SK-N-SH (cell line): ENCODE measurements around the gene PCSK5. TPM values are rescaled to one million over a fixed set of nuclear protein-coding genes. Genes with fewer than 3 reads are reported as not detected.

Source experiments
- CTCF ChIA-PET: fragments of 300-600, 350-600 bp; formaldehyde crosslinking; extraction: SDS; loops from one replicate; lab custom pipeline; 2021; lab: Yijun Ruan, JAX
- POLR2A ChIA-PET: fragments of 350-600 bp; sonication (Branson Sonifier 250); formaldehyde crosslinking; extraction: SDS; loops from one replicate; lab custom pipeline; 2020; ENCODE audit warnings: antibody characterized with exemption, inconsistent platforms; lab: Yijun Ruan, JAX
- DNase-seq: peaks from one replicate; pipeline ENCODE4 v3.0.0; 2012
- H2AFZ ChIP-seq: fragments of 200-600 bp; sonication (generic); 2 replicates; pipeline ENCODE4 v1.8.1; 2016; ENCODE audit warnings: antibody characterized with exemption, mild to moderate bottlenecking, low read depth
- H3F3A ChIP-seq: fragments of 200-600 bp; sonication (generic); replicated peaks from 2 replicates; pipeline ENCODE3; 2016; ENCODE audit warnings: antibody characterized with exemption, mild to moderate bottlenecking; ENCODE audit not compliant: insufficient read depth
- H3K27ac ChIP-seq, 2 experiments: fragments of 200-500 bp in 1 of 2; fragments of 200-600 bp in 1 of 2; sonication (Bioruptor generic) in 1 of 2; sonication (generic), shearing (Covaris generic) in 1 of 2; 2 replicates each; pipeline versions ENCODE4 v1.5.1 to v1.6.1; 2014 to 2016; ENCODE audit warnings: low read depth in 2 of 2, inconsistent platforms in 1 of 2, low read length in 1 of 2, mild to moderate bottlenecking in 1 of 2, mixed read lengths in 1 of 2
- H3K27me3 ChIP-seq: fragments of 200-600 bp; sonication (generic), shearing (Covaris generic); 2 replicates; pipeline ENCODE4 v1.6.1; 2016; ENCODE audit warnings: mixed run types; ENCODE audit not compliant: insufficient read depth
- H3K36me3 ChIP-seq, 2 experiments: fragments of 200-500 bp in 1 of 2; fragments of 200-600 bp in 1 of 2; sonication (Bioruptor generic) in 1 of 2; sonication (generic) in 1 of 2; replicated peaks in 1 of 2; 2 replicates each; pipeline versions ENCODE3 to v1.5.1; 2014 to 2016; ENCODE audit warnings: low read length in 1 of 2, mild to moderate bottlenecking in 1 of 2; ENCODE audit not compliant: insufficient read depth in 2 of 2, control insufficient read depth in 1 of 2
- H3K4me1 ChIP-seq, 2 experiments: fragments of 200-500 bp in 1 of 2; fragments of 200-600 bp in 1 of 2; sonication (Bioruptor generic) in 1 of 2; sonication (generic), shearing (Covaris generic) in 1 of 2; 2 replicates each; pipeline versions ENCODE4 v1.5.1 to v1.6.1; 2014 to 2016; ENCODE audit warnings: low read depth in 1 of 2, low read length in 1 of 2, mixed run types in 1 of 2; ENCODE audit not compliant: insufficient read depth in 2 of 2, control insufficient read depth in 1 of 2
- H3K4me2 ChIP-seq: fragments of 200-600 bp; sonication (generic), shearing (Covaris generic); 2 replicates; pipeline ENCODE4 v1.6.1; 2017; ENCODE audit warnings: mixed run types
- H3K4me3 ChIP-seq, 2 experiments: fragments of 200-500 bp in 1 of 2; fragments of 200-600 bp in 1 of 2; sonication (Bioruptor generic) in 1 of 2; sonication (generic), shearing (Covaris generic) in 1 of 2; 2 replicates each; pipeline versions ENCODE4 v1.5.1 to v1.8.1; 2014 to 2016; ENCODE audit warnings: low read depth in 2 of 2, inconsistent platforms in 1 of 2, low read length in 1 of 2, mild to moderate bottlenecking in 1 of 2, mixed read lengths in 1 of 2, moderate library complexity in 1 of 2
- H3K79me2 ChIP-seq: fragments of 200-600 bp; sonication (generic); 2 replicates; pipeline ENCODE4 v1.8.1; 2017; ENCODE audit warnings: mild to moderate bottlenecking; ENCODE audit not compliant: insufficient read depth
- H3K9ac ChIP-seq: fragments of 200-600 bp; sonication (generic); 2 replicates; pipeline ENCODE4 v1.6.1; 2017; ENCODE audit warnings: mixed run types
- H3K9me2 ChIP-seq: fragments of 200-600 bp; sonication (generic); 2 replicates; pipeline ENCODE4 v1.6.1; 2017; ENCODE audit warnings: mixed run types
- H3K9me3 ChIP-seq: fragments of 200-600 bp; sonication (generic); 2 replicates; pipeline ENCODE4 v1.6.1; 2017; ENCODE audit warnings: mixed run types, mild to moderate bottlenecking, moderate library complexity
- H4K20me1 ChIP-seq: fragments of 200-600 bp; sonication (generic); 2 replicates; pipeline ENCODE4 v1.6.1; 2017; ENCODE audit warnings: mild to moderate bottlenecking, mixed run types; ENCODE audit not compliant: insufficient read depth
- CHD2 ChIP-seq: fragments of 150-350 bp; IDR thresholded peaks from 2 replicates; pipeline ENCODE4 v1.6.1; 2018; ENCODE audit warnings: low read length; ENCODE audit not compliant: partially characterized antibody
- ELF1 ChIP-seq: IDR thresholded peaks from 2 replicates; pipeline ENCODE4 v1.4.0; 2012
- EZH2phosphoT487 ChIP-seq: fragments of 200-600 bp; sonication (generic); IDR thresholded peaks from 2 replicates; pipeline ENCODE4 v1.6.1; 2017; ENCODE audit warnings: low read depth, mixed run types, mild to moderate bottlenecking, antibody characterized with exemption, moderate library complexity, borderline replicate concordance
- FOXJ3 ChIP-seq: sonication (generic); formaldehyde crosslinking; IDR thresholded peaks from 2 replicates; pipeline ENCODE4 v1.5.1; 2020; ENCODE audit warnings: mild to moderate bottlenecking, missing genetic modification reagents
- GATA2 ChIP-seq: sonication (generic); formaldehyde crosslinking; IDR thresholded peaks from 2 replicates; pipeline ENCODE4 v1.5.0; 2020; ENCODE audit warnings: mild to moderate bottlenecking, missing genetic modification reagents
- NFIC ChIP-seq: IDR thresholded peaks from 2 replicates; pipeline ENCODE4 v1.4.0; 2012; ENCODE audit warnings: borderline replicate concordance
- NRF1 ChIP-seq: IDR thresholded peaks from 2 replicates; pipeline ENCODE4 v1.6.1; 2012; ENCODE audit warnings: low read depth, mild to moderate bottlenecking, low read length
- RCOR1 ChIP-seq: fragments of 150-350 bp; IDR thresholded peaks from 2 replicates; pipeline ENCODE4 v1.6.1; 2017; ENCODE audit warnings: antibody characterized with exemption, low read length
- RXRA ChIP-seq: IDR thresholded peaks from 2 replicates; pipeline ENCODE4 v1.4.0; 2012; ENCODE audit warnings: low read depth, mild to moderate bottlenecking, borderline replicate concordance
- SIN3A ChIP-seq: IDR thresholded peaks from 2 replicates; pipeline ENCODE4 v1.6.1; 2012; ENCODE audit warnings: low read depth, mild to moderate bottlenecking, low read length, moderate library complexity, borderline replicate concordance
- TAF1 ChIP-seq: IDR thresholded peaks from 2 replicates; pipeline ENCODE4 v1.6.1; 2012; ENCODE audit warnings: low read depth, mild to moderate bottlenecking, low read length, moderate library complexity, borderline replicate concordance
- TCF12 ChIP-seq: IDR thresholded peaks from 2 replicates; pipeline ENCODE4 v1.4.0; 2012
- TEAD4 ChIP-seq: IDR thresholded peaks from 2 replicates; pipeline ENCODE4 v1.4.0; 2012; ENCODE audit warnings: mild to moderate bottlenecking, borderline replicate concordance; ENCODE audit not compliant: insufficient read depth
- YY1 ChIP-seq: IDR thresholded peaks from 2 replicates; pipeline ENCODE4 v1.4.0; 2012; ENCODE audit warnings: low read depth, mild to moderate bottlenecking
- whole genome bisulfite sequencing: methylation state at CpG from one replicate; pipeline ENCODE4 v1.1.6; 2017; ENCODE audit warnings: low lambda C conversion rate; 5-methylcytosine and 5-hydroxymethylcytosine counted together
- polyA plus RNA-seq, 3 experiments: library from polyadenylated mRNA; depleted of rRNA; stranded (reverse); fragments of >200 nt; gene quantifications; 2 replicates each; pipeline ENCODE4 v1.2.3, GENCODE V29; 2012
- TF ChIP-seq, protein P1 (sequence below): IDR thresholded peaks from 2 replicates; pipeline ENCODE4 v1.6.1; 2012; ENCODE audit warnings: mild to moderate bottlenecking, low read depth, low read length, moderate library complexity
- TF ChIP-seq, protein P2 (sequence below): fragments of 200-600 bp; sonication (generic); IDR thresholded peaks from 2 replicates; pipeline ENCODE4 v1.6.1; 2017; ENCODE audit warnings: antibody characterized with exemption, mild to moderate bottlenecking, moderate library complexity
- TF ChIP-seq, protein P3 (sequence below): fragments of 150-350 bp; IDR thresholded peaks from 2 replicates; pipeline ENCODE4 v1.6.1; 2017; ENCODE audit warnings: antibody characterized with exemption, low read length, low read depth, borderline replicate concordance
- TF ChIP-seq, protein P4 (sequence below): IDR thresholded peaks from 2 replicates; pipeline ENCODE4; 2012
- TF ChIP-seq, protein P5 (sequence below): IDR thresholded peaks from 2 replicates; pipeline ENCODE4 v1.4.0; 2012; ENCODE audit warnings: low read depth, borderline replicate concordance
- TF ChIP-seq, protein P6 (sequence below): fragments of 150-350 bp; IDR thresholded peaks from 2 replicates; pipeline ENCODE4 v1.6.1; 2016; ENCODE audit warnings: mild to moderate bottlenecking, low read depth, low read length
- TF ChIP-seq, protein P7 (sequence below): IDR thresholded peaks from 2 replicates; pipeline ENCODE4 v1.4.0; 2012; ENCODE audit warnings: low read depth, borderline replicate concordance

The PCSK5 gene
- polyA plus RNA-seq, 1 of the 3 experiments (the other 2 are of a cell fraction), result 0.08 TPM

DNA sequence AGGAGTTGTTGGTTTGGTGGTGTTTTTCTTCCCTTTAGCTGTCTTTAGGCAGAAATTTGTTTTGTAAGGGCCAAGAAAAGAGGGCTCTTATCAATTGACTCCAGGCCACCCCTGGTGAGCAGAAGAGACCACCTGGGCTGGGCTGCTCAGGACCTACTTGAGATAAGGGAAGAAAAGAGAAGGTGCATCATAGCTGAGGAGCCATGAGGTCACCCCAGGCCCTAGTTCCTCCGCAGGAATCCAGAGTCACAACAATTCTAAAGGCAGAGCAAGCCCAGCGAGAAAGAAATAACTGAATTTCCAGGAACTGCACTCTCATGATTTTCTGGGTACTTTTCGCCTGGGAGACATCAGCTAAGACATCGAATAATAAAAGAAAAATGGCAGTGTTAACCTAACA, 468.9 kb downstream of the PCSK5 start (continued):
- TF ChIP-seq, protein P1, sequence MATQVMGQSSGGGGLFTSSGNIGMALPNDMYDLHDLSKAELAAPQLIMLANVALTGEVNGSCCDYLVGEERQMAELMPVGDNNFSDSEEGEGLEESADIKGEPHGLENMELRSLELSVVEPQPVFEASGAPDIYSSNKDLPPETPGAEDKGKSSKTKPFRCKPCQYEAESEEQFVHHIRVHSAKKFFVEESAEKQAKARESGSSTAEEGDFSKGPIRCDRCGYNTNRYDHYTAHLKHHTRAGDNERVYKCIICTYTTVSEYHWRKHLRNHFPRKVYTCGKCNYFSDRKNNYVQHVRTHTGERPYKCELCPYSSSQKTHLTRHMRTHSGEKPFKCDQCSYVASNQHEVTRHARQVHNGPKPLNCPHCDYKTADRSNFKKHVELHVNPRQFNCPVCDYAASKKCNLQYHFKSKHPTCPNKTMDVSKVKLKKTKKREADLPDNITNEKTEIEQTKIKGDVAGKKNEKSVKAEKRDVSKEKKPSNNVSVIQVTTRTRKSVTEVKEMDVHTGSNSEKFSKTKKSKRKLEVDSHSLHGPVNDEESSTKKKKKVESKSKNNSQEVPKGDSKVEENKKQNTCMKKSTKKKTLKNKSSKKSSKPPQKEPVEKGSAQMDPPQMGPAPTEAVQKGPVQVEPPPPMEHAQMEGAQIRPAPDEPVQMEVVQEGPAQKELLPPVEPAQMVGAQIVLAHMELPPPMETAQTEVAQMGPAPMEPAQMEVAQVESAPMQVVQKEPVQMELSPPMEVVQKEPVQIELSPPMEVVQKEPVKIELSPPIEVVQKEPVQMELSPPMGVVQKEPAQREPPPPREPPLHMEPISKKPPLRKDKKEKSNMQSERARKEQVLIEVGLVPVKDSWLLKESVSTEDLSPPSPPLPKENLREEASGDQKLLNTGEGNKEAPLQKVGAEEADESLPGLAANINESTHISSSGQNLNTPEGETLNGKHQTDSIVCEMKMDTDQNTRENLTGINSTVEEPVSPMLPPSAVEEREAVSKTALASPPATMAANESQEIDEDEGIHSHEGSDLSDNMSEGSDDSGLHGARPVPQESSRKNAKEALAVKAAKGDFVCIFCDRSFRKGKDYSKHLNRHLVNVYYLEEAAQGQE, result no peak
- TF ChIP-seq, protein P2, sequence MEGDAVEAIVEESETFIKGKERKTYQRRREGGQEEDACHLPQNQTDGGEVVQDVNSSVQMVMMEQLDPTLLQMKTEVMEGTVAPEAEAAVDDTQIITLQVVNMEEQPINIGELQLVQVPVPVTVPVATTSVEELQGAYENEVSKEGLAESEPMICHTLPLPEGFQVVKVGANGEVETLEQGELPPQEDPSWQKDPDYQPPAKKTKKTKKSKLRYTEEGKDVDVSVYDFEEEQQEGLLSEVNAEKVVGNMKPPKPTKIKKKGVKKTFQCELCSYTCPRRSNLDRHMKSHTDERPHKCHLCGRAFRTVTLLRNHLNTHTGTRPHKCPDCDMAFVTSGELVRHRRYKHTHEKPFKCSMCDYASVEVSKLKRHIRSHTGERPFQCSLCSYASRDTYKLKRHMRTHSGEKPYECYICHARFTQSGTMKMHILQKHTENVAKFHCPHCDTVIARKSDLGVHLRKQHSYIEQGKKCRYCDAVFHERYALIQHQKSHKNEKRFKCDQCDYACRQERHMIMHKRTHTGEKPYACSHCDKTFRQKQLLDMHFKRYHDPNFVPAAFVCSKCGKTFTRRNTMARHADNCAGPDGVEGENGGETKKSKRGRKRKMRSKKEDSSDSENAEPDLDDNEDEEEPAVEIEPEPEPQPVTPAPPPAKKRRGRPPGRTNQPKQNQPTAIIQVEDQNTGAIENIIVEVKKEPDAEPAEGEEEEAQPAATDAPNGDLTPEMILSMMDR, result no peak
- no peak for TF ChIP-seq TEAD4
- TF ChIP-seq, protein P3, sequence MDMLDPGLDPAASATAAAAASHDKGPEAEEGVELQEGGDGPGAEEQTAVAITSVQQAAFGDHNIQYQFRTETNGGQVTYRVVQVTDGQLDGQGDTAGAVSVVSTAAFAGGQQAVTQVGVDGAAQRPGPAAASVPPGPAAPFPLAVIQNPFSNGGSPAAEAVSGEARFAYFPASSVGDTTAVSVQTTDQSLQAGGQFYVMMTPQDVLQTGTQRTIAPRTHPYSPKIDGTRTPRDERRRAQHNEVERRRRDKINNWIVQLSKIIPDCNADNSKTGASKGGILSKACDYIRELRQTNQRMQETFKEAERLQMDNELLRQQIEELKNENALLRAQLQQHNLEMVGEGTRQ, result no peak
- TF ChIP-seq FOXJ3 (CRISPR knock-in tag), result no peak
- TF ChIP-seq RCOR1, result no peak

DNA sequence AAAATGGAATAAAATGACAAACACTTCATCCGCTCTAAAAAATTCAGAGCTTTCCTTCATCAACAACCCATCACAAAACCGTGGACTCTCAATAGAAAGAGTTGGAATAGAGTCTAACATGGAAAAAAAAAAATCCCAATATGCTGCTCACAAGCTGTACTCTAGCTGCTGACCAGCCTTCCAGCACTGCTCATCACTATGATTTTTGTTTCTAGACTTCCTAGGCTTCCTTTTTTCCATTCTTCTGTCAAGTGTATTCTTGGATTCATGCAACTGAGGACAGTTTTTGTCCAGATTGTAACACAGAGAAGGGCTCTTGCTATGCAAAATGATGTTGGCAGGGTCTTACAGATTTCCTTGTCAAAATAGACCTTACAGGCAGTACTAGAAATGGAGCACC, 469.3 kb downstream of the PCSK5 start:
- Histone ChIP-seq H3K4me3 (no peak overlapping the region), H3K4me2 (no peak overlapping the region), H3K9ac (no peak overlapping the region), H3K9me2 (no peaks in the 10 kb centered on the region), H3K4me1 (no peaks in the 10 kb centered on the region), H3K27me3 (peaks cover 7% of the 10 kb centered on the region; the same call in 1 of the 2 replicates), H3K36me3 (no peaks in the 10 kb centered on the region), H3K9me3 (no peaks in the 10 kb centered on the region), H3K79me2 (no peaks in the 10 kb centered on the region), H3K27ac (no peak overlapping the region), H3F3A (no peaks in the 10 kb centered on the region), H4K20me1 (no peaks in the 10 kb centered on the region), H2AFZ (no peak overlapping the region)
- DNase-seq, result no peak
- WGBS, result 47% methylated on average over 2 of the region's 2 CpGs
- ChIA-PET CTCF (no interaction called here), POLR2A (no interaction called here)
- TF ChIP-seq NFIC (no peak), YY1 (no peak), EZH2phosphoT487 (no peak), RXRA (no peak), CHD2 (no peak), TAF1 (no peak), SIN3A (no peak), RCOR1 (no peak), TCF12 (no peak), GATA2 (no peak), ELF1 (no peak), NRF1 (no peak)
- TF ChIP-seq, protein P4, sequence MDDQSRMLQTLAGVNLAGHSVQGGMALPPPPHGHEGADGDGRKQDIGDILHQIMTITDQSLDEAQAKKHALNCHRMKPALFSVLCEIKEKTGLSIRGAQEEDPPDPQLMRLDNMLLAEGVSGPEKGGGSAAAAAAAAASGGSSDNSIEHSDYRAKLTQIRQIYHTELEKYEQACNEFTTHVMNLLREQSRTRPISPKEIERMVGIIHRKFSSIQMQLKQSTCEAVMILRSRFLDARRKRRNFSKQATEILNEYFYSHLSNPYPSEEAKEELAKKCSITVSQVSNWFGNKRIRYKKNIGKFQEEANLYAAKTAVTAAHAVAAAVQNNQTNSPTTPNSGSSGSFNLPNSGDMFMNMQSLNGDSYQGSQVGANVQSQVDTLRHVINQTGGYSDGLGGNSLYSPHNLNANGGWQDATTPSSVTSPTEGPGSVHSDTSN, result no peak
- TF ChIP-seq, protein P5, sequence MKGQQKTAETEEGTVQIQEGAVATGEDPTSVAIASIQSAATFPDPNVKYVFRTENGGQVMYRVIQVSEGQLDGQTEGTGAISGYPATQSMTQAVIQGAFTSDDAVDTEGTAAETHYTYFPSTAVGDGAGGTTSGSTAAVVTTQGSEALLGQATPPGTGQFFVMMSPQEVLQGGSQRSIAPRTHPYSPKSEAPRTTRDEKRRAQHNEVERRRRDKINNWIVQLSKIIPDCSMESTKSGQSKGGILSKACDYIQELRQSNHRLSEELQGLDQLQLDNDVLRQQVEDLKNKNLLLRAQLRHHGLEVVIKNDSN, result no peak
- TF ChIP-seq, protein P6, sequence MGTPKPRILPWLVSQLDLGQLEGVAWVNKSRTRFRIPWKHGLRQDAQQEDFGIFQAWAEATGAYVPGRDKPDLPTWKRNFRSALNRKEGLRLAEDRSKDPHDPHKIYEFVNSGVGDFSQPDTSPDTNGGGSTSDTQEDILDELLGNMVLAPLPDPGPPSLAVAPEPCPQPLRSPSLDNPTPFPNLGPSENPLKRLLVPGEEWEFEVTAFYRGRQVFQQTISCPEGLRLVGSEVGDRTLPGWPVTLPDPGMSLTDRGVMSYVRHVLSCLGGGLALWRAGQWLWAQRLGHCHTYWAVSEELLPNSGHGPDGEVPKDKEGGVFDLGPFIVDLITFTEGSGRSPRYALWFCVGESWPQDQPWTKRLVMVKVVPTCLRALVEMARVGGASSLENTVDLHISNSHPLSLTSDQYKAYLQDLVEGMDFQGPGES, result no peak
- TF ChIP-seq, protein P7, sequence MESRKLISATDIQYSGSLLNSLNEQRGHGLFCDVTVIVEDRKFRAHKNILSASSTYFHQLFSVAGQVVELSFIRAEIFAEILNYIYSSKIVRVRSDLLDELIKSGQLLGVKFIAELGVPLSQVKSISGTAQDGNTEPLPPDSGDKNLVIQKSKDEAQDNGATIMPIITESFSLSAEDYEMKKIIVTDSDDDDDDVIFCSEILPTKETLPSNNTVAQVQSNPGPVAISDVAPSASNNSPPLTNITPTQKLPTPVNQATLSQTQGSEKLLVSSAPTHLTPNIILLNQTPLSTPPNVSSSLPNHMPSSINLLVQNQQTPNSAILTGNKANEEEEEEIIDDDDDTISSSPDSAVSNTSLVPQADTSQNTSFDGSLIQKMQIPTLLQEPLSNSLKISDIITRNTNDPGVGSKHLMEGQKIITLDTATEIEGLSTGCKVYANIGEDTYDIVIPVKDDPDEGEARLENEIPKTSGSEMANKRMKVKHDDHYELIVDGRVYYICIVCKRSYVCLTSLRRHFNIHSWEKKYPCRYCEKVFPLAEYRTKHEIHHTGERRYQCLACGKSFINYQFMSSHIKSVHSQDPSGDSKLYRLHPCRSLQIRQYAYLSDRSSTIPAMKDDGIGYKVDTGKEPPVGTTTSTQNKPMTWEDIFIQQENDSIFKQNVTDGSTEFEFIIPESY, result no peak
